ENCODE measurements around the gene IL3.

The IL3 gene

DNA sequence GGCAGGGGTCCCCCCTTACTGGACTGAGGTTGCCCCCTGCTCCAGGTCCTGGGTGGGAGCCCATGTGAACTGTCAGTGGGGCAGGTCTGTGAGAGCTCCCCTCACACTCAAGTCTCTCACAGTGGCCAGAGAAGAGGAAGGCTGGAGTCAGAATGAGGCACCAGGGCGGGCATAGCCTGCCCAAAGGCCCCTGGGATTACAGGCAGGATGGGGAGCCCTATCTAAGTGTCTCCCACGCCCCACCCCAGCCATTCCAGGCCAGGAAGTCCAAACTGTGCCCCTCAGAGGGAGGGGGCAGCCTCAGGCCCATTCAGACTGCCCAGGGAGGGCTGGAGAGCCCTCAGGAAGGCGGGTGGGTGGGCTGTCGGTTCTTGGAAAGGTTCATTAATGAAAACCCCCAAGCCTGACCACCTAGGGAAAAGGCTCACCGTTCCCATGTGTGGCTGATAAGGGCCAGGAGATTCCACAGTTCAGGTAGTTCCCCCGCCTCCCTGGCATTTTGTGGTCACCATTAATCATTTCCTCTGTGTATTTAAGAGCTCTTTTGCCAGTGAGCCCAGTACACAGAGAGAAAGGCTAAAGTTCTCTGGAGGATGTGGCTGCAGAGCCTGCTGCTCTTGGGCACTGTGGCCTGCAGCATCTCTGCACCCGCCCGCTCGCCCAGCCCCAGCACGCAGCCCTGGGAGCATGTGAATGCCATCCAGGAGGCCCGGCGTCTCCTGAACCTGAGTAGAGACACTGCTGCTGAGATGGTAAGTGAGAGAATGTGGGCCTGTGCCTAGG, 13.0 kb downstream of the IL3 start, which contains the start of gene CSF2:
TSS of gene CSF2 (plus strand) at position 559 of the 783 bp plus-strand sequence. CDS start at position 594, 35 bp downstream.
- no peak for DNase-seq

DNA sequence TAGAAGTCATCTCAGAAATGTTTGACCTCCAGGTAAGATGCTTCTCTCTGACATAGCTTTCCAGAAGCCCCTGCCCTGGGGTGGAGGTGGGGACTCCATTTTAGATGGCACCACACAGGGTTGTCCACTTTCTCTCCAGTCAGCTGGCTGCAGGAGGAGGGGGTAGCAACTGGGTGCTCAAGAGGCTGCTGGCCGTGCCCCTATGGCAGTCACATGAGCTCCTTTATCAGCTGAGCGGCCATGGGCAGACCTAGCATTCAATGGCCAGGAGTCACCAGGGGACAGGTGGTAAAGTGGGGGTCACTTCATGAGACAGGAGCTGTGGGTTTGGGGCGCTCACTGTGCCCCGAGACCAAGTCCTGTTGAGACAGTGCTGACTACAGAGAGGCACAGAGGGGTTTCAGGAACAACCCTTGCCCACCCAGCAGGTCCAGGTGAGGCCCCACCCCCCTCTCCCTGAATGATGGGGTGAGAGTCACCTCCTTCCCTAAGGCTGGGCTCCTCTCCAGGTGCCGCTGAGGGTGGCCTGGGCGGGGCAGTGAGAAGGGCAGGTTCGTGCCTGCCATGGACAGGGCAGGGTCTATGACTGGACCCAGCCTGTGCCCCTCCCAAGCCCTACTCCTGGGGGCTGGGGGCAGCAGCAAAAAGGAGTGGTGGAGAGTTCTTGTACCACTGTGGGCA, 13.8 kb downstream of the IL3 start:
- DNase-seq = no peak

DNA sequence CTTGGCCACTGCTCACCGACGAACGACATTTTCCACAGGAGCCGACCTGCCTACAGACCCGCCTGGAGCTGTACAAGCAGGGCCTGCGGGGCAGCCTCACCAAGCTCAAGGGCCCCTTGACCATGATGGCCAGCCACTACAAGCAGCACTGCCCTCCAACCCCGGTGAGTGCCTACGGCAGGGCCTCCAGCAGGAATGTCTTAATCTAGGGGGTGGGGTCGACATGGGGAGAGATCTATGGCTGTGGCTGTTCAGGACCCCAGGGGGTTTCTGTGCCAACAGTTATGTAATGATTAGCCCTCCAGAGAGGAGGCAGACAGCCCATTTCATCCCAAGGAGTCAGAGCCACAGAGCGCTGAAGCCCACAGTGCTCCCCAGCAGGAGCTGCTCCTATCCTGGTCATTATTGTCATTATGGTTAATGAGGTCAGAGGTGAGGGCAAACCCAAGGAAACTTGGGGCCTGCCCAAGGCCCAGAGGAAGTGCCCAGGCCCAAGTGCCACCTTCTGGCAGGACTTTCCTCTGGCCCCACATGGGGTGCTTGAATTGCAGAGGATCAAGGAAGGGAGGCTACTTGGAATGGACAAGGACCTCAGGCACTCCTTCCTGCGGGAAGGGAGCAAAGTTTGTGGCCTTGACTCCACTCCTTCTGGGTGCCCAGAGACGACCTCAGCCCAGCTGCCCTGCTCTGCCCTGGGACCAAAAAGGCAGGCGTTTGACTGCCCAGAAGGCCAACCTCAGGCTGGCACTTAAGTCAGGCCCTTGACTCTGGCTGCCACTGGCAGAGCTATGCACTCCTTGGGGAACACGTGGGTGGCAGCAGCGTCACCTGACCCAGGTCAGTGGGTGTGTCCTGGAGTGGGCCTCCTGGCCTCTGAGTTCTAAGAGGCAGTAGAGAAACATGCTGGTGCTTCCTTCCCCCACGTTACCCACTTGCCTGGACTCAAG, 14.6 kb downstream of the IL3 start:
- DNase-seq = no peak

DNA sequence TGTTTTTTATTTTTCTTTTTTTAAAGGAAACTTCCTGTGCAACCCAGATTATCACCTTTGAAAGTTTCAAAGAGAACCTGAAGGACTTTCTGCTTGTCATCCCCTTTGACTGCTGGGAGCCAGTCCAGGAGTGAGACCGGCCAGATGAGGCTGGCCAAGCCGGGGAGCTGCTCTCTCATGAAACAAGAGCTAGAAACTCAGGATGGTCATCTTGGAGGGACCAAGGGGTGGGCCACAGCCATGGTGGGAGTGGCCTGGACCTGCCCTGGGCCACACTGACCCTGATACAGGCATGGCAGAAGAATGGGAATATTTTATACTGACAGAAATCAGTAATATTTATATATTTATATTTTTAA, 15.2 kb downstream of the IL3 start:
- no peak for DNase-seq

DNA sequence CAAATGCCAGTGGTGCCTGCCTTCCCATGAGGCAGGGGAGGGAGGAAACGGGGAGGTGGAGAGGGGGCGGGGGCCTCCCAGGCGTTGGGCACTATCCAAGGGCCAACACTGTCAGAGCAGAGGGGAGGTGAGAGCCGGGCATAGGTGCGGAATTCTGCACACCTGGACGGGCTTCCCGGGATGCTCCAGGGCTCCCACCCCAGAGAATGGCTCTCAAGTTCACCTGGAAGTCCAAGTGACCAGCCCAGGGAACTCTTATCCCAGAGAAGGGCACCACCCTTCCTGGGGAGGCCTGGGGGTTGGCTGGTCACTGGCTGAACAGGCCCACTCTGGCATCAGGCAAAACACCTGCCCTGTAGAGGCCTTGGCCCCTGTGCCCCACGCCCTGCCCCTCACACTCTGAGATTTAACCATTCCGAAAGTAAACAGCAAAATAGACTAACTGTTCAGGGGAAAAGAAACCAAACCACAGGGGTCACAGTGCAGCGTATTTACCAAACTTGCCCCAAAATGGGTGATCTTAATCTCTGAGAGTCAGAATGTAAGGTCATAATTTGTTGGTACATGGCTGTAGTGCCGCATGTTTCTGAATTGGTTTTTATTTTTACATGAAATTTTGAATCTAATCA, 15.9 kb downstream of the IL3 start:
- no peak for DNase-seq

DNA sequence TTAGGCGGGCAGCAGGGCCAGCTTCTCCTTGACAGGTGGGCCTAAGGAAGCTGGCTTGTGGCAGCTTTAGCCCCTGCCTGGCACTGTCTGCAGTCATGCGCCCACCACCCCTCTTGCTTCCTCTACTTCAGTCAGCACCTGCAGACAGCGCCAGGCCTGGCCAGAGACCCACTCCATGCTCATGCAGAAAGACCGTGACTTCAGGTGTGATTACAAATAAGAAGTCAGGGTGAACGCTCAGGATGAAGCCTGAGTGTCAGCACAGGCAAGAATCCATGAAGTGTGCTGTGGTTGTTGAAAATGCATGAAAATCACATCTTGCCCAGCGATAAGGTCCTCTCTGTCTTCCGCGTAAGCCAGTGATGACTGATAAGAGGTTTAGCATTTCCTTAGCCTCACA, 16.5 kb downstream of the IL3 start:
- no peak for DNase-seq

DNA sequence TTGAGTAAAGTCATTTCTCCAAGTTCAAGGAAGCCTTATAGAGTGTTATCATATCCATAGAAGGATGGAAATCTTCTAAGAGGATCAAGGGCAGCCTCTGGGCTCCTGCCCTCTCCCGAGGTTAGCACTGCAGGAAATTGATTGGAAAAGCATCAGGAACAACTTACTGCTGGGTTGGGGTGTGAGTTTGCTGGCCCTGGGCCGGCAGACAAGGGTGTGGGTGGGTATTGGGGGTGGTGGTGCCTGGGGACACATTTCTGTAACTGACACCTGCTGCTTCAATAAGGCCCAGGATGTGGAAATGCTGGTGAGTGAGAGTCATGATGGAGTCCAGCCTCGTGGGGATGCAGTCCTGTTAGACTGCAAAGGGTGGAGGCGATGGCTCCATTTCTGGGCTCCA, 18.6 kb downstream of the IL3 start:
- no peak for DNase-seq

DNA sequence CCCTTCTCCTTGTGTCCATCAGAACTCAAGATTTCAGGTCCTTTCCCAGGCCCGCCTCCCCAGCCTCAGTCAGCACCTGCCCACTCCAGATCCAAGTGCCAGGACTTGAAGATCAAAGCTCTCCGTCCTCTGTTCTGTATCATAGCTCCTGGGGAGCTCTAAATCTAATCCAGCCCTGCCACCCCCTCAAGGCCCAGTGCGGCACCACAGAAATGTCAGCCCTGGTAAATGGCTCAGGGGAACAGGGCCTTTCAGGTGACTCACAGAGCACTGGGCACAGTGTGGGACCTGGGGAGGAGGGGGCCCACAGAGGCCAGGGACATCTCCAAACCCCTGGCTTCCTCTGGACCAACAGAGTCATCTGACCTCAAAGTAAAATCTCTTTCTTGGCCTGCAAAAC, 19.2 kb downstream of the IL3 start:
- DNase-seq = no peak

DNA sequence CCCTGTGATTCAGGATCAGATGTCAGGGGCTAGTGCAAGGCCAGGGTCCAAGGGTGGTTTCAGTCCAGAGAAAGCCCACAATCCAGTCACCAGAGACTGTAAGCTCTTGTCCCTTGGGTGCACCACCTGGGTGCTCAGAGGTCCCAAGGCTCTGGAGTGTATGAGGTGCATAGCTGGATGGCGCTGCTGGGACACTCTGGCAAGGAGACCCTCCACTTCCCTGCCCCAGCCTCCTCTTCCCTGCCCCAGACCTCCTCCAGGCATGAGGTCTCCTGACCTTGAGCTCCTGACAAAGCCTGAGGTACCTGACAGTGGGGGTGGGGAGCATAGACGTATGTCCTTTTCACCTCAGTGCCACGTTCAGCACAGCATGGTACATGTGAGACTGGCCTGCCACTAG, 20.1 kb downstream of the IL3 start:
- DNase-seq = no peak

DNA sequence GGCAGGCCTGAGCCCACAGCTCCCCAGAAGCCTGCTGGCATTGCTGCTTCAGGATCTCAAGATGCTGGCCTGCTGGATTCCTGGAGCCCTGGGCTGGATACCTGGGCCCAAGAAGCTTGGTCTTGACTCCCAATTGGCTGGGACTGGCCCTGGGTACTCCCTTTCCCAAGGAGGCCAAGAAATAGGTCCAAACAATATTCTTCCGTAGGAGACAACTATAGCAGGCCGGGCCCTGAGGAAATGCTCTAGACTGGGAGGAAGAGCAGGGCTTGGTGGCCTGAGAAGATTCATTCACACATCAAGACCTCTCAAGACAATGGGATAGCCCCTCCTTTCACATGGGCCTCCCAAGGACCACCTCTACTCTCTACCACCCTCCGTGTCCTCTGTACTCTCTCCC, 21.0 kb downstream of the IL3 start:
- DNase-seq = no peak

DNA sequence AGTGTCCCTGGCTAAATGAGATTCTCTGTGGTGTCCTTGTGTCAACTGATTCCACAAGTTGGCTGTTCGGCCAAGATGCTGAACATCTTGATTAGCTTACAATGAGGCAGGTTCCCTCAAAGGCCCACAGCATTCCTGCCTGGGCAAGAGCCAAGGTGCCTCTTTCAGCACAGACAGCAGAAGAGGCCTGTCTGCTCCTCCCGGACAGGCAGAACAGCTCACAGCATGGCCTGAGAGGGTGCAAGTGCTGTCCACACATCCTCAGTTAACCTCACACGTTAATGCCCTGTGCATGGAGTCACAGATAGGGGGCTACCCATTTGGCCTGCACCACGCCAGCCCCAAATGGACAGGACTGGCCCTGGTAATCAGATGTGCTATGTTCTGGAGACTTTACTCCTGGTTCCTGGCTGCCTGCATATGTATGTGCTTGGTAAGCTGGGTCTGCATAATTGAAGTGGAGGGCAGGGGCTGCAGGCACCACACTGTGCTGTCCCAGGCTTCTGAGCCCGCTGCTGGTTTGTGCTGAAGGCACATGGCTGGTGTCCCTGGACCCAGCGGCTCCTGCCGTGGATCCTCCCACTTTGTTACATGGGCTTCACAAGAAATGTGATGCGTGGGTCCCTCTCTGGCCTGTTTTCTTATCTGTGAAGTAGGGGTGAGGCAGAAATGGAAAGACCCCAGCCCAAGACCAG, 22.0 kb downstream of the IL3 start:
- no peak for DNase-seq

DNA sequence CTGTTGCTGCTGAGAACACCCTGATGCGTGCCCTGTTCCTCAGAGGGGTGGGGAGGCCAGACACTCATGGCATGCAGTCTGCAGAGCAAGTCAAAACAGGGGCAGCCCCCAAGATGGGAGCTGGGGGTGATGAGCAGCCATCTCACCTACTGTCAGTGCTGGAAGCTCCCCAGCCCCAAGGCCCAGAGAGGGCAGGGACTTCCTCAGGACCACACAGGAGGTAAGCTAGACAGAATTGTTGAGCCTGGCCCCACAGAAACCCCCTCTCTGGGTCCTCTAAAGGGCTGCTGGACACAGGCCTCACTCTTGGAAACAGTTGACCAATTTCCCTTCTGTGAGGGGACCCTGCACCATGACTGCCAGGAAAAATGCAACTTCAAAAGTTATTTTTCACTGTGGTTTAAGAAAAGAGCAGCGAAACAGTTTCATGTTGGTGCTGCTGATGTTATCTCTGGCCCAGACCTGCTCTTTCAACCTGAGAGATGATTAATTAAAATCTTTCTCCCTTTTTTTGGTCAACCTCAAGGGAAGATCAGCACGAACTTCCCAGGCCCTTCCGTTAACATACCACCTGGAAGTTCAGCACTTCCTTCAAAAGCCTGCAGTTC, 22.7 kb downstream of the IL3 start:
- DNase-seq = no peak

DNA sequence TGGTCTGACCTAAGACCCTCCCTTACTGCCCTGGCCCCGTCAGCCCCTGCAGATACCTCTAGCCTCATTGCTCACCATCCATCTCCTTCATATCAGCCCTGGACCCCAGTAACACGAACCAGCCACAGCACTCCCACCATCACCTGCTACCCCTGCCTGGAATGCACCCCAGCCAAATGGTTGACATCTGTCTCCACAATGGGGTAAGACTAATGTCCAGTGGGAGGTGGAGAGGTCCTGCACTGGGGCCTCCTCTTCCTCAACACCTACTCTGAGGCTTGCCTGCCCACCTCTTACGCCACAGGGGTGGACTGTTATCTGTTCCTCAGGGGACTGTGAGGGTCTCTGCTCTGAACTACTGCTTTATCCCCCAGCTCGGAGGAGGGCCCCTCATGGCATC, 25.2 kb downstream of the IL3 start:
- no peak for DNase-seq

DNA sequence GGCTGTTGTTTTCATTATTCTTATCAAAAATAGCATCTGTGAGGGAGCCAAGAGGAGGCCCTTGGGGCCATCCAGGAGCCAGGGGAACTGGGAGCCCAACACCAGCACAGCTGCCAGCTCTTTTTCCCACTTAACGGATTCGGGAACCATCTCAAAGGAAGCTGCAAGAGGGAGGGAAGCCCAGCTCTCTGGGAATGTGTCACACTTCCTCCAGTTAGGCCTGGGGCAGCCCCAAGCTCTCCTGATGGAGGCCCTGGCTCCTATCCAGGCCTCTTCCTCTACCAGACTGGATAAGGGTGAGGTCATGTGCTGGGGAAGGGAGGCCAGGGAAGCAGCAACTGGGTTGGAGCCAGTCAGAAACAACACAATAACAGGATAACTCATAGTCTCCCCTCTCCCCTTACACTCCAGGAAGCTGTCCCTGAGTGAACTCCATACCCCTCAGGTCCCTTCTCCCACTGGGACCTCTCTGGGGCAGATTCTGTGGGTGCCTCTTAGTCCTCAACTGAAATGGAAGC, 25.9 kb downstream of the IL3 start:
- peak; percentile 60 for DNase-seq

DNA sequence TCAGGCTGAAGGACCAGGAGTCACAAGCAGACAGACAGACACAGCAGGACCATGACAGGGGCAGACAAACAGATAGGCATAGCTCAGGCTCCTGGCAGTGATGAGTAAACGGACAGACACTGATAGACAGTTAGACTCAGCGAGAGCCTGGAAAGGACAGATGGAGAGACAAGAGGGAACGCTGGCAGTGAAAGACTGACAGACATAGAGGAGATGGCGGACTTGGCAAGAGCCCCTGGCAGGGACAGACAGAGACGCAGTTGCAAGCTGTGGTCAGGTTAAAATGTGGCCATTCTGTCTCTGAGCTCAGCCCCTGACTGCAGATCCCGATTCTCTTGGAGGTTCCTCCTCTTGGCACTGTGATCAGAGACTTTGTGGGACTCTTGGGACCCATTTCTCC, 26.7 kb downstream of the IL3 start:
- DNase-seq = no peak

DNA sequence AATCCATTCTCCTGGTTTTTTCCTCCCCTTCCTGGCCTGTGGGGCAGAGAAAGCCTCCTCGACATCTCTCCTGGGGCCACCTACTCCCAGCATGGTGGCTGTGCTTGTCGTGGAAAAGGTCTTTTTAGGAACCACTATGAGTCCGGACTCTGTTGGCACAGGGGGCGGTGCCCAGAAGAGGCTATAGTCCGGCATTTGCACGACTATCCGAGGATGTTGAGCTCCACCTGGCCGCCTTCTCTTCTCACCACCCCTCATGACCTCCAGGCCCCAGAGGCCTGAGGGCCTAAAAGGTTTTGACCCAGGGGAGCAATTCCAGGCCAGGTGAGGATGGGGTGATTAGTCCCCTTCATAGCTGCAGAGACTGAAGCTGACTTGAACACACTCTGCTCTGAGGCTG, 27.2 kb downstream of the IL3 start:
- DNase-seq = no peak

DNA sequence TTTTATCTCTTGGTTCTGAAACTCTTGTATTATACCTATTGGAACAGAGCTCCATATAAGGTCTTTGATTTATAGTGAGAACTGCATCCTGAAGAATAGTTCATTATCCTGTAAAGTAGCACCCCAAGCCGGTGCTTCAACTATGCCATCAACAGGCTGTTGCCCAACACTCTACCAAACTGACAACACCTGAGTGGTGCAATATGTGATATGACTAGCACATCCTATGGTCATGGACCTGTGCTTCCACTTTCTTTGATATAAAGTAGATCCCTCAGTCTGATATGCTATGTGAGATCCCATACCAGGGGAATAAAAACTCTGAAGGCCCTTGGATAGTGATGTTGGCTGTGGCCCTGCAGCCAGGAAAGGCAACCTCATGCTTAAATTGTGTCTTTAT, 28.9 kb downstream of the IL3 start:
- DNase-seq = no peak

DNA sequence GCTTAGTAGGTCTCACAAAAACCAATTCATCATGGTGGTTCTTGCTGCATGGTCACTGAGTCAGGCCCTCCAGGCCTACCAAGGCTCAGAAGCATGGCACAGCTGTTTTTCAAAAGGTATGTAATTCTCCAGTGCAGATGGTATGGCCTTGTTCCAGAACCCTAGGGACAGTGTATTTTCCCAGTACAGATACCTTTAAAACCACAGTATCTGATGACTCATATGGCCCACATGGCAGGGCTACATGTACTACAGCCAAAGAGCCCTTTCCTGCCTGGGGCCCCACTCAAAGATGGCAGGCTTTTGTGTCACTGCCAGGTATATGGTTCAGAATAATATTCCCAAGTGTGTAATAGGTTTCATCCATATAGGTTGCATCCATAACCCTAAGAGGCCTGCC, 29.7 kb downstream of the IL3 start:
- DNase-seq = no peak

DNA sequence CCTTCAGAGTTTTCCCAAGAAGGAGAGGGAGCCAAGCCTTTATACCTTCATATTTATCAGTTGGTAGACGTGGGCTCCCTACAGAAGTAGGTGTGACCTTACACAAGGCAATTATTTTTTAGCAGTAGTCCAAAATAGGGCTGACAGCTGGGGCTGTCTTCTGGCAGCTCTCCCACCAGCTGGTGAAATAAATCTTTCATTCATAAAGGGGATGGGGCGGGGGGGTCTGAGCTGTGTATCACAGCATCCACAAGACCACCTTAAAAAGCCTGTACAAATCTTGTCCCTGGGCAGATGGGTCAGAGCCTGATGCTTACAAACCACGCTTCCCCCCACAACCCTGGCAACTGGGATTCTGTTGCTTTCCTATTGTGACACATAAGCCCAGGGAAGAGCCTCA, 32.8 kb downstream of the IL3 start:
- DNase-seq = no peak

DNA sequence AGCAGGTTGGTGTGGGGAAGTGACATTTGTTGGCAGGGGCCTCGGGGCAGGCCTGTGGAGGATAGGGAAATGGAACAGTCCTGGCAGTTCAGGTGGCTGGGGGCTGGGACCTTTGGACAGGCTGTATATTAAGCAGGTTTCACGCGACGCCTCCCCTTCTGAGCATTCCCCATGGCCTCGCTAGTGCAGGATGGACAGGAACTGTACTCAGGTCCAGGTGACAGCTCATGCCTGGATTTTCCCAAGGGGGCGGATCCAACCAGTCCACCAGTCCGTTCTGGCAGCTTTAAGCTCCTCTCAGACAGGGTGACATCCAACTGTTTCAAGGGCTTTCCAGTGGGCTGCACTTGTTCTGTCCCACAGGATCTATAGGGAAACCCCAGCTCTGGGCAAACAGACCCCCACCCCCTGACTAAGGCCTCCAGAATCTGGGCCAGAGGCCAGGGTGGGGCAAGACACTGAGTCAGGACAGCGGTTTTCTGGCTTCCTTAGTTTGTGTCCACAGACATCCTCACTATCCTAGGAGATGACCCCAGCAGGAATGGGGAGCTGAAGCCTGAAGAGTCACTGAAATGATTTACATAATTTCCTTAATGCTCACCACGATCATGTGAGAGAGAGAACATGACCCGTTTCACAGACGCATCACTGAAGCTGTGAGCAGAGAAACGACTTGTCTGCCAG, 34.1 kb downstream of the IL3 start:
- peak; percentile 85 for DNase-seq

DNA sequence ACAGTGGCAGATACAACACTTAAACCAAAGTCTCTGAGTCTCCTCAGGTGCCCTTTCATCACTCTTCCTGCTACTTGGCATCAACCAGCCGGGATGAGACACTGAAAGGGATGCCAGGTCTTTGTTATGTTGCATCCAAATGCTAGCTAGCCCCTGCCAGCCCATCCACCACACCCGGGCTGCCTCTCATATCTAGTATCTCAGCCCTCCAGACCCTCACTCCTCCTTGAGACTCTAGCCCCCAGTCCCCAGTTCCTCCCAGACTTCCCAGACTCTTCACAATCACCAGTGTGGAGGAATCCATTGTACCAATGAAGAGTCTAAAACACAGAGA, 34.6 kb downstream of the IL3 start:
- DNase-seq = no peak
